Retinal pigment epithelial cell (primary cell): ENCODE measurements around the gene ADCYAP1R1.

Experiments
- DNase-seq: peaks from one replicate; pipeline ENCODE4 v3.0.0-alpha.2; 2010; ENCODE audit warnings: low read depth
- H3K4me3 ChIP-seq: 2 replicates; pipeline ENCODE4 v1.5.1; 2011; ENCODE audit warnings: mild to moderate bottlenecking, low read length, control low read depth, moderate library complexity
- TF ChIP-seq, protein P1 (sequence below): conservative IDR thresholded peaks from 2 replicates; pipeline ENCODE4 v1.5.1; 2011; ENCODE audit warnings: low read depth, low read length, control low read depth, inconsistent platforms

ADCYAP1R1 gene

DNA sequence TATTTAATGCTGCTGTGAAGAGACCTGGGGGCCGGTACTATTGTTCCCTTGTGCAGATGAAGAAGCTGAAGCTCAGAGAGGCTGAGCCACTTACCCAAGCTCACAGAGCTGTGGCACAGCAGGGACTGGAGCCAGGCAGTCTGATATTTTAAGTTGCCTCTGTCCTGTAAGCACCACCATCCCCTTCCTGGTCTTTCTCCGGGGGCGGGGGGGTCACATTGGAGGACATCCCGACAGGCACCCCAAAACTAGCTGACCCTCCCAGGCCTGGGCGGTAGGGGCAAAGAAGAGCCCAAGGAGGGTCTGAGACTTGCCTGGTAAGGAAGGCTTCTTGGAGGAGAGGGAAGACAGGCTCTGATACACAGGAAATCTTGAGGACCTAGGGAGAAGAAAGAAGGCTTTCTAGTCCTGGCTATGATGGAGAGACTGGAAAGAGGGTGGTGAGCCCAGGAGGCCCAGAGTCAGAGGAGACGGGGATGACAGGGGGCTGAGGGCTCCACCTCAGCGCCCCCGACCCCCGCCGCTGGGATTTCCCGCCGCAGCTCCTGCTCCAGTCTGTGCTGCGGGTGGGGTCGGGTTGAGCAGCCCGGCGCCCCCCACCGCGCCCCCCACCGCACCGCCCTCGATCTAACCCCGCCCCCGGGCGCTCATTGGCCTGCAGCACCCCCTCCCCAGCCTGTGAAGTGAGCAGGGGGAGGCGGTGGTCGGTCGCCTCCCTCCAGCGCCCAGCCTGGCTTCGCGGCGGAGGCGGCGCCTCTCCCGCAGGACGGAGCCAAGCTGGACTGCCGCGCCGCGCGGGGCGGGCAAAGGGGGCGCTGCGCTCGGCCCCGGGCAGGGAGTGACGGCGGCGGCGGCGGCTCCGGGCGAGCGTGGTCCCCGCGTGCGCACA is at the start of gene ADCYAP1R1:
Gene ADCYAP1R1, plus strand, starts transcription at position 711 of the 889 bp plus-strand sequence. CDS start 10,957 bp downstream, outside the sequence.
- no peak within 1 kb of the TSS for H3K4me3 ChIP-seq
- no peak for DNase-seq
- TF ChIP-seq, protein P1, sequence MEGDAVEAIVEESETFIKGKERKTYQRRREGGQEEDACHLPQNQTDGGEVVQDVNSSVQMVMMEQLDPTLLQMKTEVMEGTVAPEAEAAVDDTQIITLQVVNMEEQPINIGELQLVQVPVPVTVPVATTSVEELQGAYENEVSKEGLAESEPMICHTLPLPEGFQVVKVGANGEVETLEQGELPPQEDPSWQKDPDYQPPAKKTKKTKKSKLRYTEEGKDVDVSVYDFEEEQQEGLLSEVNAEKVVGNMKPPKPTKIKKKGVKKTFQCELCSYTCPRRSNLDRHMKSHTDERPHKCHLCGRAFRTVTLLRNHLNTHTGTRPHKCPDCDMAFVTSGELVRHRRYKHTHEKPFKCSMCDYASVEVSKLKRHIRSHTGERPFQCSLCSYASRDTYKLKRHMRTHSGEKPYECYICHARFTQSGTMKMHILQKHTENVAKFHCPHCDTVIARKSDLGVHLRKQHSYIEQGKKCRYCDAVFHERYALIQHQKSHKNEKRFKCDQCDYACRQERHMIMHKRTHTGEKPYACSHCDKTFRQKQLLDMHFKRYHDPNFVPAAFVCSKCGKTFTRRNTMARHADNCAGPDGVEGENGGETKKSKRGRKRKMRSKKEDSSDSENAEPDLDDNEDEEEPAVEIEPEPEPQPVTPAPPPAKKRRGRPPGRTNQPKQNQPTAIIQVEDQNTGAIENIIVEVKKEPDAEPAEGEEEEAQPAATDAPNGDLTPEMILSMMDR = no peak

DNA sequence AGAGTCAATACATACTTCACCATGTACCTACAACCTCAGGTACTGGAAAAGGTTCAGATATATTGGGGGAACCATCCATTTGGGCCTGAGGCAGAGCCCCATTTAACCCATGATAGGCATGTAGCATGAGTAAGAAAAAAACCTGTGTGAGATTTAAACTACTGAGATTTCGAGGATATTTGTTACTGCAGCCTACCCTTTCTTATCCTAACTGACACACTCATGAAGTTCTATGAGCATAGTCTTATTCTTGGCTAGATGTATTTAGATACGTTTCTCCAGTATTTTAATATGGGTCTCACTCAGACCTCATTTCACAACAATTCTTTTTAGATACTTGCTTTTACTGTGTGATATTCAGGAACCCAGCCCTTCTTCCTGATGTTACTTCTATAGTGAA is 49.0 kb upstream of the ADCYAP1R1 start:
- H3K4me3 ChIP-seq = no peak overlapping the region
- DNase-seq = no peak
- TF ChIP-seq, protein P1 = no peak

DNA sequence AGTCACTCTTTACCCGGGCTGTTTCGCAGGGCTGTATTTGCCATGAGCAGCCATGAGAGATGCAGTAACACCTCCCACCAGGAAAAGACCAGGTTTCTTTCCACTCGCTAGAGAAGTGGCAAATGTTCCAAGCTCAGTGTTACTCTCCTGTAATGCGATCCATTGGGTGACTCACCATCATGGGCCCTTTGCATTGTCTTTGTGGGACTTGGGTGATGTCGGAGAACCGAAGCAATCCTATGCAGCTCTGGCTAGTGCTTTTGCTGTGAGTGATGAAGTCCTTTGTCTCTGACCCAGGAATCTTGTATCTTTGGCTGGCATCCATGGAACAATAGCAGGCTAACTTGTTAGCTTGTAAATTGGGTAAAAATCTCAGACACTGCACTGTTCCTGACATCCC is 48.4 kb upstream of the ADCYAP1R1 start:
- no peak overlapping the region for H3K4me3 ChIP-seq
- TF ChIP-seq, protein P1 = no peak
- DNase-seq = no peak

DNA sequence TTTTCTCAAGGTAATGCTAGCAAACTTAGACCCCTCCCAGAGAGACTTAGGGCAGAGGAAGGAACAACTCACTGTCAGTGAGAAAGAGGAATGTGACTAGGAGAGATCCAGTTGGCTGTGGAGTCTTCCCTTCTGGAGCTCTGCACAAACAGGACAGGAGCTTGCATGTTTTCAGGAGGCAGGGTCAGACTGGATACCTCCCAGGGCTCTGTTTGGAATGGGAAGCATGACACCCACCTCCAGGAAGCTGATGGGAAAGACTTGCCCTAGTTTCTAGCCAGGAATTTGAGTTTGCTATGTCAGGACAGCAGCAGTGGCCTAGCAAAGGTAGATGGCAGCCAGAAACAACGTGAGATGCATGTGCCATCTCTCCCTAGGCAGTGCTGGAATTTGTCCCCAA is 47.7 kb upstream of the ADCYAP1R1 start:
- H3K4me3 ChIP-seq = no peak overlapping the region
- TF ChIP-seq, protein P1 = no peak
- no peak for DNase-seq

DNA sequence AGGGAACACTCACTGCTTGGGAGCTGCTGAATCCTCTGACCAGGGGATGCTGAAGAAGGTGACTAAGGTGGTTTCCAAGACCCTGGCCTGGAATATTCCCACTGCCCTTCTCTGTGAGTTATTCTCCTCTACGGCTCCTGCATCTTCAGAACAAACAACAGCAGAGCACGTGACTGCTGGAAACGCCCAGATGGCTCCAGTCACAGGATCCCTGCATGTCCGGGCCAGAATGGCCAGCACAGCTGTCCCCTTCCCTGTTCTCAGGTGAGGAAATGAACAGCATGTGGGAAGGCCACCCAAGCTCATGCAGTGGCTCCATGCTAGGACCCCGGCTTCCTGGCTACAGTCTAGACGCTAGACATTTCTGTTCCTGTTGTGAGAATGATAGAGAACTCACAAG is 45.3 kb upstream of the ADCYAP1R1 start:
- DNase-seq = no peak
- TF ChIP-seq, protein P1 = no peak
- H3K4me3 ChIP-seq = no peak overlapping the region

DNA sequence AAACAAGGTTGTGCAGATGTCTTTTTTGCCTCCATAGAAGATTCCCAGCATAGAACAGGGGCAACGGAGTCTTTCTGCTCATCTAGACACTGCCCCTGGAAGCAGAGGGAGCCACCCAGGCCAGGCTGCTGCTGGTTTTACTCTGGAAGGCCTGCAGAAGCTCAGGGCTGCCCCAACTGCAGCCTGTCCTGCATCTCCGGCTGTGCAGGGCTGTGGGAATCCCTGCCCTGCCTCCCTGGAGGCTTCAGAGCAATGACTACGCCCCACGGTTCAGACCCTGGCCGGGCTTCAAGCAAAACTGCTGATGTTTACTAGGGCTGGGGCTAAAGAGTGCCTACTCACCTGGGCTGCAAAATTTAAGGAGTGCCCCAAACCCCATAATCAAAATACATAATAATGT is 44.5 kb upstream of the ADCYAP1R1 start:
- H3K4me3 ChIP-seq = no peak overlapping the region
- TF ChIP-seq, protein P1 = no peak
- no peak for DNase-seq

DNA sequence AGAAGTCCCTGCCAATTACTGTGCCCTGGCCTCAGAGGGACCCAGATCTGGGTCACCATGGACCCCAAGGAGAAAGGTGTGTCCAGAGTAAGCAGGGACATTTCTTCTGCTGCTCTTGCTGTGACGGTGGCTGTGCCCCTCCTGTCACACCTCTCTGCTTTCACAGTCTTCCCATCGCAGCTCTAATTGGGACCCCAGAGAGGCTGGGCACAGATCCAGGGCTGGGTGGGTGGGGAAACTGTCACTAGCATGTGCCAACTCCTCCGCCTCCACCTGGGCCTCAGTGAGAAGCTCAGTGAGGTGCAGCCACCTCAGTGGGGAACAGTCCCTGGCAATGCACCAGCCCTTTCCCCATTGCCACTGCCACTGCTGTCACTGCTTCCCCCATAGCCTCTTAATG is 37.3 kb upstream of the ADCYAP1R1 start:
- DNase-seq = no peak
- TF ChIP-seq, protein P1 = no peak
- H3K4me3 ChIP-seq = no peak overlapping the region
